HG03060 (cell line): Measurements from ENCODE around the gene HARBI1.

Experiments used
- ATAC-seq: cut with Tn5 transposase; IDR thresholded peaks from one replicate; pipeline ENCODE4 v1.9.1; 2021; ENCODE audit warnings: low read depth, moderate number of reproducible peaks; ENCODE audit not compliant: unreplicated experiment

The HARBI1 gene

GRCh38 chr11:46635557-46636139 lies 18.6 kb upstream of the HARBI1 start:
- no peak for ATAC-seq

GRCh38 chr11:46633291-46634217 lies 16.5 kb upstream of the HARBI1 start:
- ATAC-seq, result no peak

GRCh38 chr11:46632502-46632901 lies 15.5 kb upstream of the HARBI1 start:
- ATAC-seq, result no peak

- no peak for ATAC-seq
Measured at GRCh38 chr11:46631676-46632075, 14.6 kb upstream of the HARBI1 start.

- ATAC-seq, result no peak
Measured at GRCh38 chr11:46630237-46630636, 13.2 kb upstream of the HARBI1 start.

GRCh38 chr11:46628961-46629360 lies 11.9 kb upstream of the HARBI1 start:
- ATAC-seq, result no peak

GRCh38 chr11:46625406-46625805 lies 8.4 kb upstream of the HARBI1 start:
- no peak for ATAC-seq

- no peak for ATAC-seq
Measured at GRCh38 chr11:46618837-46619236, 1.8 kb upstream of the HARBI1 start.

- no peak for ATAC-seq
Measured at GRCh38 chr11:46617972-46618314, 916 bp upstream of the HARBI1 start.

GRCh38 chr11:46616551-46617133 lies 385 bp downstream of the HARBI1 start:
- ATAC-seq, result no peak

- no peak for ATAC-seq
Measured at GRCh38 chr11:46615756-46616155, 1.3 kb downstream of the HARBI1 start.

- no peak for ATAC-seq
Measured at GRCh38 chr11:46612326-46612725, 4.7 kb downstream of the HARBI1 start.

GRCh38 chr11:46611526-46612304 lies 5.3 kb downstream of the HARBI1 start:
- ATAC-seq, result no peak

- no peak for ATAC-seq
Measured at GRCh38 chr11:46609386-46609785, 7.6 kb downstream of the HARBI1 start.

GRCh38 chr11:46607516-46607915 lies 9.5 kb downstream of the HARBI1 start:
- no peak for ATAC-seq

- no peak for ATAC-seq
Measured at GRCh38 chr11:46604796-46605195, 12.2 kb downstream of the HARBI1 start.

- no peak for ATAC-seq
Measured at GRCh38 chr11:46603704-46604308, 13.2 kb downstream of the HARBI1 start.

GRCh38 chr11:46601129-46601528 lies 15.9 kb downstream of the HARBI1 start:
- no peak for ATAC-seq

- no peak for ATAC-seq
Measured at GRCh38 chr11:46600194-46600960, 16.6 kb downstream of the HARBI1 start.
